ENCODE data around the gene PEPD. TPM values are rescaled to one million over a fixed set of nuclear protein-coding genes. Genes with fewer than 3 reads are reported as not detected.

Gene PEPD
- total and polyA plus RNA-seq, 10 of the 15 experiments (the other 5 are each of a cell fraction or from before 2014, with no cell fraction given), result 1.4 to 52.0 (median 20.2) TPM

- no peak for TF ChIP-seq ZBTB4 (CRISPR knock-in tag; IDR thresholded peaks at IDR 0.05)
Observed at GRCh38 chr19:33398361-33399060, 123.1 kb downstream of the PEPD start (continued).

GRCh38 chr19:33397536-33398360 lies 123.8 kb downstream of the PEPD start:
- H3K79me2 ChIP-seq (ENCODE audit: control insufficient read depth, insufficient read depth, low read length), result no peaks in the 10 kb centered on the region
- DNase-seq (ENCODE audit: low read depth, low spot score) (no peak), FAIRE-seq (no peak), ATAC-seq (peak; percentile 53)
- no peak overlapping the region for H3K27ac ChIP-seq (ENCODE audit: control insufficient read depth, insufficient read depth)
- no peak for TF ChIP-seq SMAD5 (IDR thresholded peaks at IDR 0.05; ENCODE audit: low read depth)
- TF ChIP-seq MTA2 (IDR thresholded peaks at IDR 0.05; ENCODE audit: low read depth), result no peak
- TF ChIP-seq MEF2A (IDR thresholded peaks at IDR 0.05; ENCODE audit: insufficient read depth, low read depth, low read length), result no peak
- no peak for TF ChIP-seq NR2F1 (conservative IDR thresholded peaks at IDR 0.05)
- no peak for TF ChIP-seq SKIL (IDR thresholded peaks at IDR 0.05; ENCODE audit: low read depth, poor library complexity, severe bottlenecking)
- TF ChIP-seq MEF2B (IDR thresholded peaks at IDR 0.05; ENCODE audit: partially characterized antibody, poor library complexity, severe bottlenecking), result no peak
- TF ChIP-seq RCOR1 (conservative IDR thresholded peaks at IDR 0.05; ENCODE audit: low read depth, low read length), result no peak
- no peak for TF ChIP-seq BMI1 (IDR thresholded peaks at IDR 0.05; ENCODE audit: borderline replicate concordance)
- no peak for TF ChIP-seq ZNF217 (IDR thresholded peaks at IDR 0.05)
- no peak for TF ChIP-seq TARDBP (IDR thresholded peaks at IDR 0.05; ENCODE audit: borderline replicate concordance)
- H3K4me1 ChIP-seq (ENCODE audit: control insufficient read depth, insufficient read depth, low read length), result no peaks in the 10 kb centered on the region
- intact Hi-C loops (cut with micrococcal nuclease; ENCODE audit: unreplicated experiment), result no loop called here
- BruUV-seq (replicated peaks), result no TSS peak
- H3K4me2 ChIP-seq (ENCODE audit: control insufficient read depth, insufficient read depth), result no peak overlapping the region
- H3K36me3 ChIP-seq (ENCODE audit: control insufficient read depth in 2 of 2, insufficient read depth in 2 of 2, low read length in 1 of 2), result no peaks in the 10 kb centered on the region
- ChIA-PET SMC1A (ENCODE audit: uncharacterized antibody, unreplicated experiment) (no interaction called here), POLR2A (interaction anchor here (0.6 kb wide), 1 partner anchor 730 kb away, joined by 3 read pairs; no protein-coding TSS in a partner anchor), CTCF (interaction anchor here (1.9 kb wide), 1 partner anchor 163 kb away, joined by 6 read pairs; no protein-coding TSS in a partner anchor), RAD21 (ENCODE audit: unreplicated experiment) (no interaction called here)
- H3K9ac ChIP-seq (ENCODE audit: control insufficient read depth, insufficient read depth, low read length), result no peak overlapping the region
- H3K9me3 ChIP-seq (replicated peaks; ENCODE audit: control insufficient read depth, insufficient read depth, low read length), result no peaks in the 10 kb centered on the region
- in situ Hi-C loops (cut with MboI), result no loop called here
- H3K27me3 ChIP-seq (replicated peaks in 1 of 2; ENCODE audit: control insufficient read depth in 2 of 2, insufficient read depth in 2 of 2, low read length in 1 of 2), result no peaks in the 10 kb centered on the region
- H3K4me3 ChIP-seq, result no peak overlapping the region
- H2AFZ ChIP-seq (ENCODE audit: control insufficient read depth, low read depth, low read length), result no peak overlapping the region
- WGBS (ENCODE audit: insufficient coverage, insufficient replicate concordance, low lambda C conversion rate, missing lambda C conversion rate), result 67% methylated on average over 14 of the region's 15 CpGs
- no peaks in the 10 kb centered on the region for H4K20me1 ChIP-seq (ENCODE audit: control insufficient read depth, insufficient read depth)
